Measurements from ENCODE around the gene STARD10.
"Not testable (repeated sequence)": the region's sequence is repeated elsewhere in the genome, so short reads cannot be mapped to it uniquely, and the experiment has no call there.

The STARD10 gene

GRCh38 chr11:72815110-72815618 is 21.3 kb upstream of the STARD10 start:
- Histone ChIP-seq H3K4me3 (ENCODE audit: low read depth, low read length) (peak overlapping the region; percentile 94), H3K27me3 (ENCODE audit: control insufficient read depth, insufficient read depth, low read length) (no peaks in the 10 kb centered on the region), H3K27ac (ENCODE audit: low read depth, low read length) (no peak overlapping the region), H3K4me1 (ENCODE audit: control insufficient read depth, insufficient read depth, low read length) (peaks cover 22% of the 10 kb centered on the region), H3K36me3 (ENCODE audit: control insufficient read depth, insufficient read depth, low read length) (peaks cover 12% of the 10 kb centered on the region; the same call in 1 of the 2 replicates), H3K9ac (ENCODE audit: low read length) (peak overlapping the region; percentile 99), H3K9me3 (ENCODE audit: control insufficient read depth, insufficient read depth, low read depth, low read length) (no peaks in the 10 kb centered on the region)

GRCh38 chr11:72814286-72815109 is 20.7 kb upstream of the STARD10 start, which contains the start of gene ATG16L2:
TSS of gene ATG16L2 (plus strand) at chr11:72814411. CDS start at chr11:72814446, 35 bp downstream.
- Histone ChIP-seq H3K27ac (ENCODE audit: low read depth, low read length) (peak within 1 kb of the TSS; percentile 99), H3K9me3 (ENCODE audit: control insufficient read depth, insufficient read depth, low read depth, low read length) (no peaks in the 10 kb centered on the region), H3K4me1 (ENCODE audit: control insufficient read depth, insufficient read depth, low read length) (peaks cover 22% of the 10 kb centered on the region), H3K9ac (ENCODE audit: low read length) (peak within 1 kb of the TSS; percentile 99), H3K4me3 (ENCODE audit: low read depth, low read length) (peak within 1 kb of the TSS; percentile 94), H3K36me3 (ENCODE audit: control insufficient read depth, insufficient read depth, low read length) (peaks cover 12% of the 10 kb centered on the region; the same call in 1 of the 2 replicates), H3K27me3 (ENCODE audit: control insufficient read depth, insufficient read depth, low read length) (no peaks in the 10 kb centered on the region)

GRCh38 chr11:72813740-72814285 is 20.0 kb upstream of the STARD10 start:
- Histone ChIP-seq H3K9me3 (ENCODE audit: control insufficient read depth, insufficient read depth, low read depth, low read length) (no peaks in the 10 kb centered on the region), H3K27me3 (ENCODE audit: control insufficient read depth, insufficient read depth, low read length) (no peaks in the 10 kb centered on the region), H3K27ac (ENCODE audit: low read depth, low read length) (peak overlapping the region; percentile 99), H3K4me1 (ENCODE audit: control insufficient read depth, insufficient read depth, low read length) (peaks cover 22% of the 10 kb centered on the region), H3K4me3 (ENCODE audit: low read depth, low read length) (peak overlapping the region; percentile 94), H3K9ac (ENCODE audit: low read length) (peak overlapping the region; percentile 99), H3K36me3 (ENCODE audit: control insufficient read depth, insufficient read depth, low read length) (peaks cover 18% of the 10 kb centered on the region)

- peaks cover 22% of the 10 kb centered on the region for H3K4me1 ChIP-seq (ENCODE audit: control insufficient read depth, insufficient read depth, low read length)
- H3K9me3 ChIP-seq (ENCODE audit: control insufficient read depth, insufficient read depth, low read depth, low read length), result no peaks in the 10 kb centered on the region
- peak overlapping the region; percentile 94 for H3K4me3 ChIP-seq (ENCODE audit: low read depth, low read length)
- peak overlapping the region; percentile 99 for H3K9ac ChIP-seq (ENCODE audit: low read length)
- peaks cover 14% of the 10 kb centered on the region for H3K36me3 ChIP-seq (ENCODE audit: control insufficient read depth, insufficient read depth, low read length)
- H3K27me3 ChIP-seq (ENCODE audit: control insufficient read depth, insufficient read depth, low read length), result no peaks in the 10 kb centered on the region
- no peak overlapping the region; the same call in 1 of the 2 replicates for H3K27ac ChIP-seq (ENCODE audit: low read depth, low read length)
Observed at GRCh38 chr11:72812967-72813739, 19.3 kb upstream of the STARD10 start.

GRCh38 chr11:72812604-72812966 is 18.7 kb upstream of the STARD10 start:
- no peak overlapping the region for H3K27ac ChIP-seq (ENCODE audit: low read depth, low read length)
- no peaks in the 10 kb centered on the region for H3K9me3 ChIP-seq (ENCODE audit: control insufficient read depth, insufficient read depth, low read depth, low read length)
- peaks cover 22% of the 10 kb centered on the region for H3K4me1 ChIP-seq (ENCODE audit: control insufficient read depth, insufficient read depth, low read length)
- H3K4me3 ChIP-seq (ENCODE audit: low read depth, low read length), result peak overlapping the region; percentile 94
- peaks cover 9% of the 10 kb centered on the region for H3K36me3 ChIP-seq (ENCODE audit: control insufficient read depth, insufficient read depth, low read length)
- H3K9ac ChIP-seq (ENCODE audit: low read length), result peak overlapping the region; percentile 14
- no peaks in the 10 kb centered on the region for H3K27me3 ChIP-seq (ENCODE audit: control insufficient read depth, insufficient read depth, low read length)

- H3K4me1 ChIP-seq (ENCODE audit: control insufficient read depth, insufficient read depth, low read length), result peaks cover 22% of the 10 kb centered on the region
- not testable (repeated sequence) for H3K9ac ChIP-seq (ENCODE audit: low read length); H3K27me3 ChIP-seq (ENCODE audit: control insufficient read depth, insufficient read depth, low read length); H3K36me3 ChIP-seq (ENCODE audit: control insufficient read depth, insufficient read depth, low read length); H3K9me3 ChIP-seq (ENCODE audit: control insufficient read depth, insufficient read depth, low read depth, low read length); H3K4me3 ChIP-seq (ENCODE audit: low read depth, low read length); H3K27ac ChIP-seq (ENCODE audit: low read depth, low read length)
Observed at GRCh38 chr11:72811686-72812085, 17.8 kb upstream of the STARD10 start.

DNA sequence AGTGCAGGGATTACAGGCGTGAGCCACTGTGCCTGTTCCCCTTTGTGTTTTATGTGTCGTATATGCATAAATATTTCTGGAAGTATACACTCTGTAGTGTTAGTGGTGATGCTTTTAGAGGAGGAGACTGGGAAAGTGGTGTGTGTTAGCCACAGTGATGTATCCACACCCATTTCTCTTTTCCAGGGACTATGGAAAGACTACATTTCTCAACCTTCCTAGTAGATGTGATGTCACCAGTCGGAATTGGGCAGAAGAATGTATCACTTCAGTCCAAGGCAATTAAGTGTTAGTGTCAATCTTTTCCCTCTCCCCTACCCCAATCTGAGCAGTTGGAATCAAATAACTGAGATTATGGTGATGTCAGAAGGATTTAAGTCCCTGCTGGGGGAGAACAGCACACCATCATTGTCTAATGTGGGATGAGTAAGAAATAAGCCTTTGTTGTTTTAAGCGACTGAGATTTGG is 14.5 kb upstream of the STARD10 start:
- H3K36me3 ChIP-seq (ENCODE audit: control insufficient read depth, insufficient read depth, low read length), result peaks cover 9% of the 10 kb centered on the region
- no peaks in the 10 kb centered on the region for H3K9me3 ChIP-seq (ENCODE audit: control insufficient read depth, insufficient read depth, low read depth, low read length)
- no peaks in the 10 kb centered on the region for H3K27me3 ChIP-seq (ENCODE audit: control insufficient read depth, insufficient read depth, low read length)
- H3K27ac ChIP-seq (ENCODE audit: low read depth, low read length), result no peak overlapping the region
- H3K9ac ChIP-seq (ENCODE audit: low read length), result no peak overlapping the region
- H3K4me3 ChIP-seq (ENCODE audit: low read depth, low read length), result no peak overlapping the region
- peaks cover 9% of the 10 kb centered on the region for H3K4me1 ChIP-seq (ENCODE audit: control insufficient read depth, insufficient read depth, low read length)

DNA sequence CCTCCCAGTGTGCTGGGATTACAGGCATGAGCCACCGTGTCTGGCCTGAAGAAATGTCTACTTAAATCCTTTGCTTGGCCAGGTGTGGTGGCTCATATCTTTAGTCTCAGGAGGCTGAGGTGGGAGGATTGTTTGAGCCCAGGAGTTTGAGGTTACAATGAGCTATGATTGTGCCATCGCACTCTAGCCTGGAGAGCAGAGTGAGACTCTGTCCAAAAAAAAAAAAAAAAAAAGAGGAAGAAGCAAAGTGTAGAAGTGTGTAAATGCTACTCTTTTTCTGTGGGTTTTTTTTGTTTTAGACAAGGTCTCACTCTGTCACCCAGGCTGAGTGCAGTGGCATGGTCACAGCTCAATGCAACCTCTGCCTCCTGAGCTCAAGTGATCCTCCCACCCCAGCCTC is 13.9 kb upstream of the STARD10 start:
- Histone ChIP-seq H3K4me3 (ENCODE audit: low read depth, low read length) (no peak overlapping the region), H3K36me3 (ENCODE audit: control insufficient read depth, insufficient read depth, low read length) (peaks cover 9% of the 10 kb centered on the region), H3K4me1 (ENCODE audit: control insufficient read depth, insufficient read depth, low read length) (peaks cover 5% of the 10 kb centered on the region), H3K9ac (ENCODE audit: low read length) (no peak overlapping the region), H3K9me3 (ENCODE audit: control insufficient read depth, insufficient read depth, low read depth, low read length) (no peaks in the 10 kb centered on the region), H3K27me3 (ENCODE audit: control insufficient read depth, insufficient read depth, low read length) (no peaks in the 10 kb centered on the region), H3K27ac (ENCODE audit: low read depth, low read length) (no peak overlapping the region)

DNA sequence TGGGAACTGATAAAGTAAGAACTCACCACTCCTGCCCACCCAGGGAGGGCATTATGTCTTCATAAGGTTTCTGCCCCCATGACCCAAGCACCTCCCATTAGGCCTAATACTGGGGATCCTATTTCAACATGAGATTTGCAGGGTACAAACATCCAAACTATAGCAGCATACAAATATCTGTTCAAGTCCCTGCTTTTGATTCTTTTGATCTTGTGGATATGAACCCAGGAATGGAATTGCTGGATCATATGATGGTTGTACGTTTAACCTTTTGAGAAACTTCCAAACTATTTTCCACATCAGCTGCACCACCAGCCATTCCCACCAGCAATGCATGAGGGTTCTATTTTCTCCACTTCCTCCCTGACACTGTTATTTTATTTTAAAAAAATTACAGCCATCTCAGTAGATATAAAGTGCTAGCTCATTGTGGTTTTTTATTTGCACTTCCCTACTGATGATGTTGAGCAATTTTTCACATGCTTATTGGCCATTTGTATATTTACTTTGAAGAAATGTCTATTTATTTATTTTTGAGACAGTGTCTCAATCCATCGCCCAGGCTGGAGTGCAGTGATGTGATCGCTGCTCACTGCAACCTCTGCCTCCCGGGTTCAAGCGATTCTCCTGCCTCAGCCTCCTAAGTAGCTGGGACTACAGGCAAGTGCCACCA is 13.3 kb upstream of the STARD10 start:
- H3K9ac ChIP-seq (ENCODE audit: low read length), result no peak overlapping the region

DNA sequence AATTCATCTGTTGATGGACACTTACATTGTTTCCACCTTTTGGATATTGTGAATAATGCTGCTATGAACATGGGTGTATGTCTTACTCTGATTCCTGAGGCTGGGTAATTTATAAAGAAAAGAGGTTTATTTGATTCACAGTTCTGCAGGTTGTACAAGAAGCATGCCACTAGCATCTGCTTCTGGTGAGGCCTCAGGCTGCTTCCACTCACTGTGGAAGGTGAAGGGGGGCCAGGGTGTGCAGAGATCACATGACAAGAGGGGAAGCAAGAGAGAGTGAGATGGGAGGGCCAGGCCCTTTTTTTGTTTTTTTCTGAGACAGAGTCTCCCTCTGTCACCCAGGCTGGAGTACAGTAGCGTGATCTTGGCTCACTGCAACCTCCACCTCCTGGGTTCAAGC is 12.5 kb upstream of the STARD10 start:
- not testable (repeated sequence) for H3K9ac ChIP-seq (ENCODE audit: low read length); H3K27ac ChIP-seq (ENCODE audit: low read depth, low read length)

More for the DNA sequence above, 13.3 kb upstream of the STARD10 start:
- Histone ChIP-seq H3K27me3 (ENCODE audit: control insufficient read depth, insufficient read depth, low read length) (no peaks in the 10 kb centered on the region), H3K9me3 (ENCODE audit: control insufficient read depth, insufficient read depth, low read depth, low read length) (no peaks in the 10 kb centered on the region), H3K4me3 (ENCODE audit: low read depth, low read length) (no peak overlapping the region), H3K4me1 (ENCODE audit: control insufficient read depth, insufficient read depth, low read length) (no peaks in the 10 kb centered on the region), H3K27ac (ENCODE audit: low read depth, low read length) (no peak overlapping the region), H3K36me3 (ENCODE audit: control insufficient read depth, insufficient read depth, low read length) (peaks cover 9% of the 10 kb centered on the region)

More for the DNA sequence above, 12.5 kb upstream of the STARD10 start:
- not testable (repeated sequence) for H3K4me1 ChIP-seq (ENCODE audit: control insufficient read depth, insufficient read depth, low read length); H3K36me3 ChIP-seq (ENCODE audit: control insufficient read depth, insufficient read depth, low read length); H3K4me3 ChIP-seq (ENCODE audit: low read depth, low read length); H3K9me3 ChIP-seq (ENCODE audit: control insufficient read depth, insufficient read depth, low read depth, low read length); H3K27me3 ChIP-seq (ENCODE audit: control insufficient read depth, insufficient read depth, low read length)

Measured in HUES6 (cell line).